ENCODE measurements around the gene PCMT1.

DNA sequence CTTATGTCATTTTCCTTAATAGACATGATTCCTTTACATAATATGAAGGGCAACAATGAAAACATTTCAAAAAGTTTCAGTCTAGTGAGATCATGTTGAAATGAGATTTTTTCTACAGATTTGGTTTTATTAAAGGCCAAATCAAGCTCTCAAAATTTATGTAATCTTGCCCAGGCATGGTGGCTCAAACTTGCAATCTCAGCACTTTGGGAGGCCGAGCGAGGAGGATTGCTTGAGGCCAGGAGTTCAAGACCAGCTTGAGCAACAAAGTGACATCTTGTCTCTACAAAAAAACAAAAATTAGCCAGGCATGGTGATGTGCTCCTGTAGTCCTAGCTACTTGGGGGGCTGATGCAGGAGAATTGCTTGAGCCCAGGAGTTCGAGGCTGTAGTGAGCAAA is 63.8 kb downstream of the PCMT1 start:
- no peak for TF ChIP-seq CTCF (IDR thresholded peaks at IDR 0.05; ENCODE audit: low read depth, low read length)
- no peak for TF ChIP-seq POLR2A (IDR thresholded peaks at IDR 0.05; ENCODE audit: extremely low read depth, insufficient read length)

Data from NB4 (cell line).